ENCODE data around the gene GPR132.

GPR132 gene

GRCh38 chr14:105011312-105011990, 53.8 kb downstream of the GPR132 start:
- H3K36me3 ChIP-seq (ENCODE audit: control insufficient read depth, insufficient read depth, low read length): peaks cover 32% of the 10 kb centered on the region
- TF ChIP-seq, protein P1, sequence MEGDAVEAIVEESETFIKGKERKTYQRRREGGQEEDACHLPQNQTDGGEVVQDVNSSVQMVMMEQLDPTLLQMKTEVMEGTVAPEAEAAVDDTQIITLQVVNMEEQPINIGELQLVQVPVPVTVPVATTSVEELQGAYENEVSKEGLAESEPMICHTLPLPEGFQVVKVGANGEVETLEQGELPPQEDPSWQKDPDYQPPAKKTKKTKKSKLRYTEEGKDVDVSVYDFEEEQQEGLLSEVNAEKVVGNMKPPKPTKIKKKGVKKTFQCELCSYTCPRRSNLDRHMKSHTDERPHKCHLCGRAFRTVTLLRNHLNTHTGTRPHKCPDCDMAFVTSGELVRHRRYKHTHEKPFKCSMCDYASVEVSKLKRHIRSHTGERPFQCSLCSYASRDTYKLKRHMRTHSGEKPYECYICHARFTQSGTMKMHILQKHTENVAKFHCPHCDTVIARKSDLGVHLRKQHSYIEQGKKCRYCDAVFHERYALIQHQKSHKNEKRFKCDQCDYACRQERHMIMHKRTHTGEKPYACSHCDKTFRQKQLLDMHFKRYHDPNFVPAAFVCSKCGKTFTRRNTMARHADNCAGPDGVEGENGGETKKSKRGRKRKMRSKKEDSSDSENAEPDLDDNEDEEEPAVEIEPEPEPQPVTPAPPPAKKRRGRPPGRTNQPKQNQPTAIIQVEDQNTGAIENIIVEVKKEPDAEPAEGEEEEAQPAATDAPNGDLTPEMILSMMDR (IDR thresholded peaks at IDR 0.05; ENCODE audit: insufficient read depth, low read length, poor library complexity, severe bottlenecking): no peak
- H3K27me3 ChIP-seq (replicated peaks; ENCODE audit: control insufficient read depth, insufficient read depth, low read length): no peaks in the 10 kb centered on the region
- no peak overlapping the region for H3K4me3 ChIP-seq (replicated peaks; ENCODE audit: low read depth, low read length)
- DNase-seq (ENCODE audit: extremely low read depth, insufficient read length): no peak

DNA sequence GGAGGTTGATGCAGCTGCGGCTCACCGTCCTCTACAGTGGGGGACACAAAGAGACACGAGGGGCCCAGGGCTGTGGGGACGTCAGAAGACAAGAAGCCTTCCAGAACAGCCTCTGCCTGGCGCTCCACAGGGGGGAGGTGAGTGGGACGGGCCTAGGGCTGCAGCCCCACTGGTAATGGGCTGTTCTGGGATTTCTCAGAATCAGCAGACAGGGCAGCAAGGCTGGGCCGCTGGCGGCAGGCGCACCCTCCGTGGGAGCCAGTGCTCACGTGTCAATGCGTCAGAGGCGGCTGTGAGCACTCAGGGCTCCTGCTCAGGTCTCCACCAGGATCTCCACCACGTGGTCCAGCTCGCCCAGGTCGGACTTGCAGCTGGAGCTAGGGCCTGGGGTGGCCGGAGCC, 54.3 kb downstream of the GPR132 start:
- DNase-seq (ENCODE audit: extremely low read depth, insufficient read length): no peak
- H3K27me3 ChIP-seq (replicated peaks; ENCODE audit: control insufficient read depth, insufficient read depth, low read length): no peaks in the 10 kb centered on the region
- TF ChIP-seq, protein P1 (IDR thresholded peaks at IDR 0.05; ENCODE audit: insufficient read depth, low read length, poor library complexity, severe bottlenecking): no peak
- no peak overlapping the region for H3K4me3 ChIP-seq (replicated peaks; ENCODE audit: low read depth, low read length)
- peaks cover 37% of the 10 kb centered on the region for H3K36me3 ChIP-seq (ENCODE audit: control insufficient read depth, insufficient read depth, low read length)

DNA sequence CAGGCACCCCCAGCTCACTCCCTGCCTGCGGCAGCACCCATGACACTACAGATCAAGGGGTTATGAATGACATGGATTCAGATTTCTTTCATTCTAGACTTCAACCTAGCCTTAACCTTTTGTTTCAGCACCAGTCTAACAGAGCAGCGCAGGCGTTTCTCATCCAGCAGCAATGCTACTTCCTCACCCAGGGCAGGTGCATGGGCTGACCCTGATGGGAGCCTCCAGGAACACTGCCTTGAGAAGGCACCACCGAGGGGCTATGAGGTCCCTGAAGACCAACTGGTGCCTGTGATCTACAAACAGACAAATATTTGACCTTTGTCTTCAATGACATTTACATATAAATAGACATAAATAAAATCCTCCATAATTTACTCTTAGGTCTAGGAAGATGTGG, 55.1 kb downstream of the GPR132 start:
- TF ChIP-seq, protein P1 (IDR thresholded peaks at IDR 0.05; ENCODE audit: insufficient read depth, low read length, poor library complexity, severe bottlenecking): no peak
- no peak for DNase-seq (ENCODE audit: extremely low read depth, insufficient read length)
- H3K27me3 ChIP-seq (replicated peaks; ENCODE audit: control insufficient read depth, insufficient read depth, low read length): no peaks in the 10 kb centered on the region
- peaks cover 39% of the 10 kb centered on the region for H3K36me3 ChIP-seq (ENCODE audit: control insufficient read depth, insufficient read depth, low read length)
- H3K4me3 ChIP-seq (replicated peaks; ENCODE audit: low read depth, low read length): no peak overlapping the region

GRCh38 chr14:105007593-105008264, 57.5 kb downstream of the GPR132 start:
- Histone ChIP-seq H3K27me3 (replicated peaks; ENCODE audit: control insufficient read depth, insufficient read depth, low read length) (no peaks in the 10 kb centered on the region), H3K4me3 (replicated peaks; ENCODE audit: low read depth, low read length) (no peak overlapping the region), H3K36me3 (ENCODE audit: control insufficient read depth, insufficient read depth, low read length) (peaks cover 39% of the 10 kb centered on the region)
- no peak for DNase-seq (ENCODE audit: extremely low read depth, insufficient read length)
- TF ChIP-seq, protein P1 (IDR thresholded peaks at IDR 0.05; ENCODE audit: insufficient read depth, low read length, poor library complexity, severe bottlenecking): no peak

DNA sequence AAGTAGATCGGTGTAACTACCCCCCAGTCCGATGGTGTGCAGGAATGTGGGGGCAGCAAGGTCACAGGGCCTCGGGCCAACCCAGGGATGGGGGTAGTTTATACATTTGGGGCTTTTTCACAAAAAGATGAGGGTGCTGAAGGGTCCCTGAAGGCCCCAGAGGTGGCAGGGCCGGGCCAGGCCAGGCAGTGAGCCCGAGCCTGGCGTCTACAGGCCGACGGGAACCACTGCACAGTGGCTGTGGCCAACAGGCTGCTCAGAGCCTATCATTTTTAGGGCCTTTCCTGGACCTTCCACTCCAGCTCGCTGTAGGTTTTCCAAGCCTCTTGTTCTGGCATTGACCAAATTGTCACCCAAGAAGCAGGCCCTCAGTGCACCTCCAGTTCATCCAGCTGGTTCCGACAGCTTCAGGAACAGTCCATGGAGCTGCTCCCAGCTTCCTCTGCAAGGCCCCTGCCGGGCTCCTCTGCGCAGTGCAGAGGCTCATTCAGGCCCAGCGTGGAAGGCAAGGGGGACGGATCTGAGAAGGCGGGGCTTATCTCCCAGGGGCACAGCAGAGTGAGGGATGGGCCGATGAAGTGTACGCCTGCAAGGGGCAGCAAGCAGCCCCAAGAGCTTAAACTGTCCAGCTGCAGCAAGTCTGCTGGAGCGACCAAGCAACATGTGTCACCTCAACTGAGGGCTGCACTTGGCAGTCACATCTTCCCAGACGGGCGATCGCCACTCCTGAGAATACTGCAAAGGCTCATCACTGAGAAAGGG, 58.2 kb downstream of the GPR132 start:
- H3K27me3 ChIP-seq (replicated peaks; ENCODE audit: control insufficient read depth, insufficient read depth, low read length): no peaks in the 10 kb centered on the region
- no peak for DNase-seq (ENCODE audit: extremely low read depth, insufficient read length)
- TF ChIP-seq, protein P1 (IDR thresholded peaks at IDR 0.05; ENCODE audit: insufficient read depth, low read length, poor library complexity, severe bottlenecking): no peak
- no peak overlapping the region for H3K4me3 ChIP-seq (replicated peaks; ENCODE audit: low read depth, low read length)
- H3K36me3 ChIP-seq (ENCODE audit: control insufficient read depth, insufficient read depth, low read length): peaks cover 37% of the 10 kb centered on the region
